Measurements from ENCODE around the gene BOC.

BOC gene

DNA sequence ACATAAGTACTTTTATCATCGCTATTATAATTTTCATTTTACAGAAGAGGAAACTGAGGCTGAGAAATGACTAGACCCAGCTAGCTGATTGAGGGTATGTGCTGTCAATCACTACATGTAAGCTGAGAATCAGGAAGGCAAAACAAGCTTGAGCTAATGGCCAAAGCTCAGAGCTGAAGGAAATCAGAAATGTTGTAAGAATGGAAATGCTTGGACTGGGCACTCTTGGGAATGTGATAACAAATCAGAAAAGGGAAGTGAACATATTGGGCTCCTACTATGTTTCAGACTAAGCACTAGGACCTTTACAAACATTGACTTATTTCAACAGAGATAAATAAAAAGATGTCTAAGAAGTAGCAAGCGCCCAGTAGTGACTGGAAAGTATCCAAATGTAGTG lies 33.8 kb upstream of the BOC start:
- TF ChIP-seq, protein P1, sequence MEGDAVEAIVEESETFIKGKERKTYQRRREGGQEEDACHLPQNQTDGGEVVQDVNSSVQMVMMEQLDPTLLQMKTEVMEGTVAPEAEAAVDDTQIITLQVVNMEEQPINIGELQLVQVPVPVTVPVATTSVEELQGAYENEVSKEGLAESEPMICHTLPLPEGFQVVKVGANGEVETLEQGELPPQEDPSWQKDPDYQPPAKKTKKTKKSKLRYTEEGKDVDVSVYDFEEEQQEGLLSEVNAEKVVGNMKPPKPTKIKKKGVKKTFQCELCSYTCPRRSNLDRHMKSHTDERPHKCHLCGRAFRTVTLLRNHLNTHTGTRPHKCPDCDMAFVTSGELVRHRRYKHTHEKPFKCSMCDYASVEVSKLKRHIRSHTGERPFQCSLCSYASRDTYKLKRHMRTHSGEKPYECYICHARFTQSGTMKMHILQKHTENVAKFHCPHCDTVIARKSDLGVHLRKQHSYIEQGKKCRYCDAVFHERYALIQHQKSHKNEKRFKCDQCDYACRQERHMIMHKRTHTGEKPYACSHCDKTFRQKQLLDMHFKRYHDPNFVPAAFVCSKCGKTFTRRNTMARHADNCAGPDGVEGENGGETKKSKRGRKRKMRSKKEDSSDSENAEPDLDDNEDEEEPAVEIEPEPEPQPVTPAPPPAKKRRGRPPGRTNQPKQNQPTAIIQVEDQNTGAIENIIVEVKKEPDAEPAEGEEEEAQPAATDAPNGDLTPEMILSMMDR (IDR thresholded peaks at IDR 0.05; ENCODE audit: low read depth, low read length), result no peak
- H3K4me3 ChIP-seq (ENCODE audit: low read depth, low read length), result no peak overlapping the region

DNA sequence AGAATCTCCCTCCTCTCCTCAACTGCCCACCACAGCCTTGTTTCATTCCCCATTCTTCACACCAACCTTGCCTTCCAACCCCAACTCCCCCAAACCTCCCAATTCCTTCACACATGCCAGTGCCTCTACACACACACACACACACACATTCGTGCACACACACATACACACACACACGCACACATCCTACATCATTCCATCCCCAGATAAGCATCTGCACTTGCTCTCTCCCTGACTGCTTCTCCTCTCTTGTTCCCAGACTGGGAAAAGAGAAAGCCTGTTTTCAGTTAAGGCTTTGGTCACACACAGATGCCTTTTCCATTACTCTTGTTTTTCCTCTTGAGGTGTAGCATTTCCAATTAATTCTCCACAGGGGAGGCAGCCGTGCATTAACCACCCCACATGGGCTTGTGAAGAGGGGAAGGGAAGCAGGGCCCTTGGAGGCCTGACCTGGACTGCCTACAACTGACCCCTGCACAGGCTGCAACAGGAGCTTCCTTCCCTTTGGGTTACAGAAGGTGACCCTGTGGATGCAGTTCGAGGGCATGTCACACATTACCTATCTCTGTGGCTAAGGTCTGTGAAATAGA lies 32.0 kb upstream of the BOC start:
- no peak overlapping the region for H3K4me3 ChIP-seq (ENCODE audit: low read depth, low read length)
- TF ChIP-seq, protein P1 (IDR thresholded peaks at IDR 0.05; ENCODE audit: low read depth, low read length), result no peak

DNA sequence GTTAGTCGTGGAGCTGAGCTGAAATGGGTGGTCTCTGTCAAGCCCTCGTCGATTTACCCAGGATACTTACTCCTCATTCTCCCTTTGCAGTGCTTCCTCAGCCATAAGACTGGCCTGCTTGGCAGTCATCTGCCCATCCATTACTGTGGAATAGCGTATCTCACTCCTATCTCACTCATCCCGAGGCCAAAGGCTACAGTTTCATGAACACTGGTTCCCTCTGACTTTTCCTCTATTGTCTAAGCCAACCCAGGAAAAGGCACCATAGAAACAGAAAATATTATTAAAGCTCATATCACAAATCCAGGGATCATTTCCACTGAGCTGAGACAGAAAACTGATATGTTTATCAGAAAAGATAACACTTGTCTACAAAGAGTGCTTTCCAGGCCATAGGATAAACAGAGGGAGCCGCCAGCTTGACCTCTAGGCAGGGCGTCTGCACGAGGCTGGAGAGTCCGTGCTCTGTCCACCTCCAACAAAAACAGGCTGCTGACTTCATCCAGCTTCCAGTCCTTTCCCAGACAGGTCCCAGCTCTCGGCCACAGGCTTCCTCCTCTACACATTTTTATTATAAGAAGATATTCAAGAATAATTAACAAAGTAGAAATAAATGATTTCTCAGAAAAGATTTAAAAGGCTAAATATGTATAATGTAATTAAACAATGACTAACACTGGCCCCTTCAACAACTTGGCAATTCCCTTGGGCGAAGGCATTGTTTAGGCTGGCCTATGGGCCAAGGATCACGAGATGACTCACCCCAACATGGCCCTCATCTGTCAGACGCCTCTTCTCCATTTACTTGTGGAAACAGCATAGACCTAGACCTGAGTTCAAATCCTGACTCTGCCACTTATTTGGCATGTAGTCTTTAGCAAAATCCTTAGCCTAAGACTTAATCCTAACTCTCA lies 27.4 kb upstream of the BOC start:
- TF ChIP-seq, protein P1 (IDR thresholded peaks at IDR 0.05; ENCODE audit: low read depth, low read length), result no peak
- no peak overlapping the region for H3K4me3 ChIP-seq (ENCODE audit: low read depth, low read length)

DNA sequence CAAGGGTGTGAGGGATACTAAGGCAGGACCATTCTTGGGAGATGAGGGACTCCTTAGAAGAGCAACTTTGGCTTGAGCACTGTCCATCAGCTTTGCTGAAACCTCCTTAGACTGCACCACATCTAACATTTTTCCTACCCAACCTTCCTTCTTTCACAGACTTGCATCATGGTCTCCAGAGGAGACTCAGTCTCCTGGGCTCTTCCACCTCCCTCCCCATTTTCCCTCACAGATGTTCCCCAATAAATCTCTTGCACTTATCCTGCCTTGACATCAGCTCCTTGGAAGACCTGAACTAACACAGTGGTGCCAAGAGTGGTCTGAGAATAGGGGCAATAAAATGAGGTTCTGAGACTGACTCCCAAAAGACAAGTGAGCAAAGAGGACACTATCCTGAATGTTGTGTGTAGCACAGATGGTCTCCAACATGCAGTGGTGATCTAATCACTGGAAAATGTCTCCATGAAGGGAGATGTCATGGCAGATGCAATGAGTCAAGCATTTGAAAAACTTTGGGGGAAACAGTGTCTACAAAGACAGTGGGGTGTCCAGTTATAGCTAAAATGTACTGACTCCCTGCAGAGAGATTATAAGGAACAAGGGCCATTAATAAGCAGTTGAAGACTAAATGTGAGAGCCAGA lies 26.0 kb upstream of the BOC start:
- no peak overlapping the region for H3K4me3 ChIP-seq (ENCODE audit: low read depth, low read length)
- TF ChIP-seq, protein P1 (IDR thresholded peaks at IDR 0.05; ENCODE audit: low read depth, low read length), result no peak

DNA sequence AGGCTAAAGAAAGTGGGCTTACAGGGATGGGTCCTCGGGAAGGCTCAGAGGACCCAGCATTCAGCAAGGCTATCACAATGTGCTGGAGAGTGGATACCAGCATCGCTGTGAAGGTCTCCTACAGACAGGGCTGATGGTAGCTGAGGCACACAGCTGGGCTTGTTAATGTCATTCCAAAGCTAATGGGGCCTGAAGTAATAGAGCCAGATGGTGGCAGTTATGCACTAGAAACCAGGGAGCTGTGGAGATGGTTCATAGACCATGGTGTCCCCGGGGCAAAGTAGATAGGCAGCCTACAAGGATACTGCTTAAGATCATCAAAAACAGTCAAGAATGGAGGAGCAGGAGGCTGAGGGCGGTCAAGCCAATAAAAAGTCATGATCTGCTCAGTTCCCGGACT lies 24.8 kb upstream of the BOC start:
- no peak overlapping the region for H3K4me3 ChIP-seq (ENCODE audit: low read depth, low read length)
- TF ChIP-seq, protein P1 (IDR thresholded peaks at IDR 0.05; ENCODE audit: low read depth, low read length), result no peak

DNA sequence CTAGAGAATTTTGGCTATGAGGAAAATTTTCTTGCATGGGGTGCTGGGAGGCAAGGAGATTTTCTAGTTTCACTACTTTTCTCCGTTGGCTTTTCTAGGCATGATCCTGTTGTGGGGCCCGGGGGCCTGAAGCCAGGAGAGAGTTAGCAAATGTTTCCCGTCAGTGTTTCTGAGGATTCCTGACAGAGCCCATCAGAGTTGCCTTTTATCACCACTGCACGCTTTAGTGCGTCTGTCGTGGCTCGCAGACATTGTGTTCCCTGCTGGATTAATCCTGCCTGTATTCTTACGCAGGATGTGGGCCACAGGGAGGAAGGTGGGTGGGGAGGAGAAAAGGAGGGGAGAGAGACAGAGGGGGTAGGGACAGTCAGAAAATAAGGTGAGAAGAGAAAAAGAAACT lies 18.1 kb upstream of the BOC start:
- H3K4me3 ChIP-seq (ENCODE audit: low read depth, low read length), result no peak overlapping the region
- TF ChIP-seq, protein P1 (IDR thresholded peaks at IDR 0.05; ENCODE audit: low read depth, low read length), result no peak

DNA sequence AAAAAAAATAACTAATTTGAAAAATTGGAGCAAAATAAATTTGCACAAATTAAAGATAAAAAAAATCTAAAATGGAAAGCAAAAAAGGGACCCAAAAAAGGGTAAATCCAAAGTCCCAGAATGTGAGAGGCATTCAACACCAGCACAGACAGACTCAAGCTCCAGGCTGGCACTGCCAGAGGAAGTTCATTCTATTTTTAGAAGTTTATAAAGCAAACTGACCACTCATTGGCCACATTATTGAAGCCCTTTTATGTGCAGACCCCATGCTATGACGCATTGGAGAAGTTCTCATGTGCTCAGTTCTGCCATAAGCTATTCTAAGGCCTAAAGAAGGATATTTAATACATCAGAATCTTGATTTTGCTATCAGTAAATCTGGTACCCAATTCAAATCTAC lies 17.6 kb upstream of the BOC start:
- H3K4me3 ChIP-seq (ENCODE audit: low read depth, low read length), result no peak overlapping the region
- TF ChIP-seq, protein P1 (IDR thresholded peaks at IDR 0.05; ENCODE audit: low read depth, low read length), result no peak

All from WI38 (cell line).